GM23248 (cell line): ENCODE results near the gene COPS4.

Experiments
- EZH2 ChIP-seq: fragments of 200-600 bp; sonication (generic); IDR thresholded peaks from 2 replicates; pipeline ENCODE4 v1.6.1; 2018; ENCODE audit warnings: antibody characterized with exemption, mild to moderate bottlenecking; ENCODE audit not compliant: insufficient read depth, poor library complexity, severe bottlenecking
- EZH2phosphoT487 ChIP-seq: fragments of 200-600 bp; sonication (generic); IDR thresholded peaks from 2 replicates; pipeline ENCODE4 v1.6.1; 2018; ENCODE audit warnings: antibody characterized with exemption, moderate library complexity, mild to moderate bottlenecking, low read depth; ENCODE audit not compliant: insufficient read depth

- TF ChIP-seq EZH2 (no peak), EZH2phosphoT487 (no peak)
Observed at GRCh38 chr4:83036991-83037665, 2.1 kb downstream of the COPS4 start.
